ENCODE data around the gene VPS25. TPM values are rescaled to one million over a fixed set of nuclear protein-coding genes. Genes with fewer than 3 reads are reported as not detected.
A peak's percentile ranks its signal among the peaks of the same experiment; 100 is the strongest.
"Not testable (repeated sequence)": the region's sequence is repeated elsewhere in the genome, so short reads cannot be mapped to it uniquely, and the experiment has no call there.

The VPS25 gene
- total RNA-seq, 1 donor from 2014 or later = 39.4 TPM

DNA sequence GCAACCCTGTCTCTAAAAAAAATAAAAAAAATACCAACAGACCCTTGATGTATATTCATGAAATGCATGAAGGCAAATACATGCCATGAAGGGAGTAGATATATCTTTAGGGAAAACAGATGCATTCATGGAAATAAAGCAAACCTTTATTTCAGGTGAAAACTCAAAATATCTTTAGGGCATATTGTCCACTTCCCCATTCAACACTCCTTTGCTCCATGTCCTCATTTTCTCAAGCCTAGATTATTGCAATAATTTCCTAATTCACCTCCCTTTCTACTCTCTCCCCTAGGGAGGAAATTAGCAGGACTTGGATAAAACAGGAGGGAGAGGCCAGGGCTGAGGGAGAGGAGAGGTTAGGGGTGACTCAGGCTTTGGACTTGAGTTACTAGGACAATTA is 5.7 kb upstream of the VPS25 start:
- no peak for DNase-seq (ENCODE audit: low spot score)
- Mint-ChIP-seq H3K27me3 (ENCODE audit: unreplicated experiment) (peaks cover 8% of the 10 kb centered on the region), H3K27ac (ENCODE audit: unreplicated experiment) (peak overlapping the region; percentile 38), H3K4me3 (ENCODE audit: unreplicated experiment) (no peak overlapping the region), H3K36me3 (ENCODE audit: low read depth, unreplicated experiment) (peaks cover 9% of the 10 kb centered on the region), H3K9me3 (ENCODE audit: unreplicated experiment) (no peaks in the 10 kb centered on the region), H3K4me1 (ENCODE audit: unreplicated experiment) (peaks cover 33% of the 10 kb centered on the region)
- no peak for TF ChIP-seq CTCF (IDR thresholded peaks at IDR 0.05; ENCODE audit: unreplicated experiment)

DNA sequence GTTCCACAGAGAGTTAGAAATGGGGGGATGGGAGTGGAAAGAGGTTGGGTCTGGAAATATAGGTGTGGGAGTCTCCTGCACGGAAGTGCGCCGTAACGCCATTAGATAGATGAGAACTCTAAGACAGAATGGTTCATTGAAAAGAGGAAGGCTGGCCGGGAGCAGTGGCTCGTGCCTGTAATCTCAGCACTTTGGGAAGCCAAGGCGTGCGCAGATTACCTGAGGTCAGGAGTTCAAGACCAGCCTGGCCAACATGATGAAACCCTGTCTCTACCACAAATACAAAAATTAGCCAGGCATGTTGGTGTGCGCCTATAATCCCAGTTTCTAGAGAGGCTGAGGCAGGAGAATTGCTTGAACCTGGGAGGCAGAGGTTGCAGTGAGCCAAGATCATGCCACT is 5.2 kb upstream of the VPS25 start:
- Mint-ChIP-seq H3K4me1 (ENCODE audit: unreplicated experiment) (peaks cover 31% of the 10 kb centered on the region), H3K27ac (ENCODE audit: unreplicated experiment) (peak overlapping the region; percentile 38)
- DNase-seq (ENCODE audit: low spot score); H3K27me3 Mint-ChIP-seq (ENCODE audit: unreplicated experiment); H3K36me3 Mint-ChIP-seq (ENCODE audit: low read depth, unreplicated experiment); H3K4me3 Mint-ChIP-seq (ENCODE audit: unreplicated experiment); H3K9me3 Mint-ChIP-seq (ENCODE audit: unreplicated experiment): not testable (repeated sequence)

- not testable (repeated sequence) for H3K27ac Mint-ChIP-seq (ENCODE audit: unreplicated experiment); H3K4me3 Mint-ChIP-seq (ENCODE audit: unreplicated experiment); H3K27me3 Mint-ChIP-seq (ENCODE audit: unreplicated experiment); H3K36me3 Mint-ChIP-seq (ENCODE audit: low read depth, unreplicated experiment); DNase-seq (ENCODE audit: low spot score); H3K9me3 Mint-ChIP-seq (ENCODE audit: unreplicated experiment)
- H3K4me1 Mint-ChIP-seq (ENCODE audit: unreplicated experiment) = peaks cover 39% of the 10 kb centered on the region
Measured at GRCh38 chr17:42769964-42770363, 3.3 kb upstream of the VPS25 start.

- no peak for TF ChIP-seq CTCF (IDR thresholded peaks at IDR 0.05; ENCODE audit: unreplicated experiment)
- H3K9me3 Mint-ChIP-seq (ENCODE audit: unreplicated experiment) = no peaks in the 10 kb centered on the region
- H3K4me1 Mint-ChIP-seq (ENCODE audit: unreplicated experiment) = peaks cover 46% of the 10 kb centered on the region
- peak overlapping the region; percentile 99 for H3K27ac Mint-ChIP-seq (ENCODE audit: unreplicated experiment)
- H3K36me3 Mint-ChIP-seq (ENCODE audit: low read depth, unreplicated experiment) = peaks cover 3% of the 10 kb centered on the region
- DNase-seq (ENCODE audit: low spot score) = no peak
- H3K4me3 Mint-ChIP-seq (ENCODE audit: unreplicated experiment) = peak overlapping the region; percentile 95
- H3K27me3 Mint-ChIP-seq (ENCODE audit: unreplicated experiment) = peaks cover 2% of the 10 kb centered on the region
Measured at GRCh38 chr17:42772945-42773289, 332 bp upstream of the VPS25 start.

GRCh38 chr17:42774066-42774745 is 957 bp downstream of the VPS25 start:
- Mint-ChIP-seq H3K4me1 (ENCODE audit: unreplicated experiment) (peaks cover 46% of the 10 kb centered on the region), H3K27me3 (ENCODE audit: unreplicated experiment) (peaks cover 3% of the 10 kb centered on the region), H3K36me3 (ENCODE audit: low read depth, unreplicated experiment) (peaks cover 3% of the 10 kb centered on the region), H3K9me3 (ENCODE audit: unreplicated experiment) (no peaks in the 10 kb centered on the region), H3K27ac (ENCODE audit: unreplicated experiment) (peak overlapping the region; percentile 99), H3K4me3 (ENCODE audit: unreplicated experiment) (peak overlapping the region; percentile 95)
- no peak for DNase-seq (ENCODE audit: low spot score)
- no peak for TF ChIP-seq CTCF (IDR thresholded peaks at IDR 0.05; ENCODE audit: unreplicated experiment)

- Mint-ChIP-seq H3K27ac (ENCODE audit: unreplicated experiment) (peak overlapping the region; percentile 99), H3K36me3 (ENCODE audit: low read depth, unreplicated experiment) (peaks cover 3% of the 10 kb centered on the region), H3K4me3 (ENCODE audit: unreplicated experiment) (peak overlapping the region; percentile 67), H3K4me1 (ENCODE audit: unreplicated experiment) (peaks cover 53% of the 10 kb centered on the region), H3K27me3 (ENCODE audit: unreplicated experiment) (peaks cover 3% of the 10 kb centered on the region), H3K9me3 (ENCODE audit: unreplicated experiment) (no peaks in the 10 kb centered on the region)
- DNase-seq (ENCODE audit: low spot score) = peak; percentile 50
- peak; percentile 32 for TF ChIP-seq CTCF (IDR thresholded peaks at IDR 0.05; ENCODE audit: unreplicated experiment)
Measured at GRCh38 chr17:42775534-42776098, 2.4 kb downstream of the VPS25 start.

Measured in endothelial cell (in vitro differentiated cells).